ENCODE measurements around the gene PNLIPRP2.

PNLIPRP2 gene

DNA sequence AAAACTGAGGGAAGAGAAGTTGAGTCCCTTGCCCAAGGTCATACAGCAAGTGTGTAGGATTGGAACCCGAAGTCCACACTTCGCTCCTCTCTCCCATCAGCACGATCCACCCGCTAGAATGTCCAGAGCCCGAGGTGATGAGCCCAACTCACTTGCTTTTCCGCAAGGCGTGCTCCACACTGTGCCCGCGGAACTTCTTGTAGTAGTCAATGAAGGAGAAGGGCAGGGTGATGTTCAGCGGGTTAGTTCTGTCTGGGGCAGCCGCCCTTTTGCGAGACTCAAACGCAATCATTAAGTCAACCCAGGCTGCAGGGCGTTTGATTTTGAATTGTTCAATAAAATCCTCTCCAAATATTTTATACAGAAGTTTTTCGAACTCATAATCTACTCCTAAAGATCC lies 58.6 kb downstream of the PNLIPRP2 start:
- no peak overlapping the region for H3K9ac ChIP-seq (ENCODE audit: low read length)
- H2BK120ac ChIP-seq (ENCODE audit: low read depth, low read length), result no peak overlapping the region
- H3K4me2 ChIP-seq (ENCODE audit: low read length, poor library complexity, severe bottlenecking), result no peak overlapping the region
- H4K91ac ChIP-seq (ENCODE audit: low read length), result no peak overlapping the region
- no peak for DNase-seq
- peaks cover 17% of the 10 kb centered on the region for H3K79me1 ChIP-seq (replicated peaks; ENCODE audit: low read length, poor library complexity, severe bottlenecking)
- H3K14ac ChIP-seq (ENCODE audit: low read length in 2 of 2), result no peak overlapping the region
- WGBS, result 95% methylated on average over 15 of the region's 15 CpGs
- H3K27ac ChIP-seq (ENCODE audit: low read length, poor library complexity, severe bottlenecking), result no peak overlapping the region
- H3K4me1 ChIP-seq (ENCODE audit: control insufficient read depth, insufficient read depth, low read depth, low read length), result peaks cover 15% of the 10 kb centered on the region
- H3K23ac ChIP-seq (ENCODE audit: low read length in 2 of 2), result no peak overlapping the region
- H2BK12ac ChIP-seq (ENCODE audit: low read length in 2 of 2), result no peak overlapping the region
- H3K4me3 ChIP-seq (ENCODE audit: insufficient read depth in 1 of 2, low read depth in 1 of 2, low read length in 2 of 2), result no peak overlapping the region
- H2AK5ac ChIP-seq (ENCODE audit: low read length, severe bottlenecking), result no peak overlapping the region
- no peak overlapping the region for H3K18ac ChIP-seq (ENCODE audit: low read depth in 1 of 2, low read length in 2 of 2)
- H2AFZ ChIP-seq (ENCODE audit: low read depth, low read length), result no peak overlapping the region
- peaks cover 67 to 68% of the 10 kb centered on the region in 2 experiments for H3K36me3 ChIP-seq (ENCODE audit: control insufficient read depth in 1 of 2, insufficient read depth in 2 of 2, low read depth in 1 of 2, low read length in 2 of 2)
- H3K9me3 ChIP-seq (ENCODE audit: control insufficient read depth, low read length), result no peaks in the 10 kb centered on the region
- no peak overlapping the region for H2BK15ac ChIP-seq (ENCODE audit: low read depth, poor library complexity, severe bottlenecking)
- H2BK5ac ChIP-seq (ENCODE audit: low read depth, low read length, poor library complexity, severe bottlenecking), result no peak overlapping the region
- no peaks in the 10 kb centered on the region for H3K27me3 ChIP-seq (ENCODE audit: control insufficient read depth in 1 of 2, insufficient read depth in 1 of 2, low read length in 2 of 2)
- no peak overlapping the region for H3K4ac ChIP-seq (ENCODE audit: low read depth in 1 of 2, low read length in 2 of 2)
- no peak overlapping the region for H4K8ac ChIP-seq (ENCODE audit: low read length)

GRCh38 chr10:116683166-116683565 lies 62.4 kb downstream of the PNLIPRP2 start:
- H3K4me3 ChIP-seq (ENCODE audit: insufficient read depth in 1 of 2, low read depth in 1 of 2, low read length in 2 of 2), result no peak overlapping the region
- H3K23ac ChIP-seq (ENCODE audit: low read length in 2 of 2), result no peak overlapping the region
- H2BK5ac ChIP-seq (ENCODE audit: low read depth, low read length, poor library complexity, severe bottlenecking), result no peak overlapping the region
- H2BK12ac ChIP-seq (ENCODE audit: low read length in 2 of 2), result no peak overlapping the region
- no peak overlapping the region for H2BK15ac ChIP-seq (ENCODE audit: low read depth, poor library complexity, severe bottlenecking)
- peaks cover 39 to 68% of the 10 kb centered on the region in 2 experiments for H3K36me3 ChIP-seq (ENCODE audit: control insufficient read depth in 1 of 2, insufficient read depth in 2 of 2, low read depth in 1 of 2, low read length in 2 of 2)
- no peak overlapping the region for H2AFZ ChIP-seq (ENCODE audit: low read depth, low read length)
- 87% methylated on average over 8 of the region's 9 CpGs for WGBS
- peaks cover 18% of the 10 kb centered on the region for H3K4me1 ChIP-seq (ENCODE audit: control insufficient read depth, insufficient read depth, low read depth, low read length)
- peaks cover 30% of the 10 kb centered on the region for H3K79me1 ChIP-seq (replicated peaks; ENCODE audit: low read length, poor library complexity, severe bottlenecking)
- H3K9me3 ChIP-seq (ENCODE audit: control insufficient read depth, low read length), result no peaks in the 10 kb centered on the region
- no peak overlapping the region for H3K9ac ChIP-seq (ENCODE audit: low read length)
- no peak overlapping the region for H4K8ac ChIP-seq (ENCODE audit: low read length)
- H3K4ac ChIP-seq (ENCODE audit: low read depth in 1 of 2, low read length in 2 of 2), result no peak overlapping the region
- H3K4me2 ChIP-seq (ENCODE audit: low read length, poor library complexity, severe bottlenecking), result no peak overlapping the region
- DNase-seq, result no peak
- H3K27me3 ChIP-seq (ENCODE audit: control insufficient read depth in 1 of 2, insufficient read depth in 1 of 2, low read length in 2 of 2), result no peaks in the 10 kb centered on the region
- no peak overlapping the region for H3K14ac ChIP-seq (ENCODE audit: low read length in 2 of 2)
- H3K27ac ChIP-seq (ENCODE audit: low read length, poor library complexity, severe bottlenecking), result no peak overlapping the region
- no peak overlapping the region for H3K18ac ChIP-seq (ENCODE audit: low read depth in 1 of 2, low read length in 2 of 2)
- no peak overlapping the region for H2AK5ac ChIP-seq (ENCODE audit: low read length, severe bottlenecking)
- no peak overlapping the region for H2BK120ac ChIP-seq (ENCODE audit: low read depth, low read length)
- no peak overlapping the region for H4K91ac ChIP-seq (ENCODE audit: low read length)

GRCh38 chr10:116683821-116684220 lies 63.1 kb downstream of the PNLIPRP2 start:
- no peak for DNase-seq
- H2BK5ac ChIP-seq (ENCODE audit: low read depth, low read length, poor library complexity, severe bottlenecking), result no peak overlapping the region
- no peak overlapping the region for H2BK120ac ChIP-seq (ENCODE audit: low read depth, low read length)
- no peak overlapping the region for H2AFZ ChIP-seq (ENCODE audit: low read depth, low read length)
- 92% methylated on average over 11 of the region's 11 CpGs for WGBS
- H4K91ac ChIP-seq (ENCODE audit: low read length), result no peak overlapping the region
- peaks cover 38 to 68% of the 10 kb centered on the region in 2 experiments for H3K36me3 ChIP-seq (ENCODE audit: control insufficient read depth in 1 of 2, insufficient read depth in 2 of 2, low read depth in 1 of 2, low read length in 2 of 2)
- H3K79me1 ChIP-seq (replicated peaks; ENCODE audit: low read length, poor library complexity, severe bottlenecking), result peaks cover 30% of the 10 kb centered on the region
- H3K27ac ChIP-seq (ENCODE audit: low read length, poor library complexity, severe bottlenecking), result no peak overlapping the region
- no peak overlapping the region for H3K23ac ChIP-seq (ENCODE audit: low read length in 2 of 2)
- H3K4me3 ChIP-seq (ENCODE audit: insufficient read depth in 1 of 2, low read depth in 1 of 2, low read length in 2 of 2), result no peak overlapping the region
- no peak overlapping the region for H3K4ac ChIP-seq (ENCODE audit: low read depth in 1 of 2, low read length in 2 of 2)
- H3K14ac ChIP-seq (ENCODE audit: low read length in 2 of 2), result no peak overlapping the region
- no peak overlapping the region for H2BK15ac ChIP-seq (ENCODE audit: low read depth, poor library complexity, severe bottlenecking)
- no peaks in the 10 kb centered on the region for H3K27me3 ChIP-seq (ENCODE audit: control insufficient read depth in 1 of 2, insufficient read depth in 1 of 2, low read length in 2 of 2)
- no peak overlapping the region for H3K4me2 ChIP-seq (ENCODE audit: low read length, poor library complexity, severe bottlenecking)
- H3K4me1 ChIP-seq (ENCODE audit: control insufficient read depth, insufficient read depth, low read depth, low read length), result peaks cover 22% of the 10 kb centered on the region
- H3K9ac ChIP-seq (ENCODE audit: low read length), result no peak overlapping the region
- H3K18ac ChIP-seq (ENCODE audit: low read depth in 1 of 2, low read length in 2 of 2), result no peak overlapping the region
- H2BK12ac ChIP-seq (ENCODE audit: low read length in 2 of 2), result no peak overlapping the region
- H3K9me3 ChIP-seq (ENCODE audit: control insufficient read depth, low read length), result no peaks in the 10 kb centered on the region
- H2AK5ac ChIP-seq (ENCODE audit: low read length, severe bottlenecking), result no peak overlapping the region
- H4K8ac ChIP-seq (ENCODE audit: low read length), result no peak overlapping the region

DNA sequence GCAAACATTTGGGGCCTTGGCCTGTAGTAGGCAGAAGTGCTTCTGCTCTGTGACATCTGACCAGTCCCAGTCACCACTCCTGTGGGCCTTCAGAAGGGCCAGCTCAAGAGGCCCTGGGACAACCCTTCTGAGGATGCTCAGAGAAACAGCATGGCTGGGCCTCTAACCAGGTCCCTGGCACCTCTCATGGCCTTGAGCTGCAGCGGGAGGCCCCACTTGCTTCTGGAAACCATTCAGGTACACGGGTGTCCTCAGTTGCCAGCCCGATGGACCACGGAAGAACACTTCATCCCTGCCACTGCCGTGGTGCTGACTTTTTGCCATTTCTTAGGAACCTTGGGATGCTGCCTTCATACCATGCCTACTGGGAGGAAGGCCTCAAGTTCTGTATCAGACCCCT lies 64.0 kb downstream of the PNLIPRP2 start:
- H3K18ac ChIP-seq (ENCODE audit: low read depth in 1 of 2, low read length in 2 of 2), result no peak overlapping the region
- H3K9ac ChIP-seq (ENCODE audit: low read length), result no peak overlapping the region
- H3K9me3 ChIP-seq (ENCODE audit: control insufficient read depth, low read length), result no peaks in the 10 kb centered on the region
- DNase-seq, result no peak
- H3K27ac ChIP-seq (ENCODE audit: low read length, poor library complexity, severe bottlenecking), result no peak overlapping the region
- no peak overlapping the region for H3K4me2 ChIP-seq (ENCODE audit: low read length, poor library complexity, severe bottlenecking)
- peak overlapping the region; percentile 27 for H2AK5ac ChIP-seq (ENCODE audit: low read length, severe bottlenecking)
- no peak overlapping the region for H3K23ac ChIP-seq (ENCODE audit: low read length in 2 of 2)
- no peak overlapping the region for H2BK12ac ChIP-seq (ENCODE audit: low read length in 2 of 2)
- H2BK15ac ChIP-seq (ENCODE audit: low read depth, poor library complexity, severe bottlenecking), result no peak overlapping the region
- H4K91ac ChIP-seq (ENCODE audit: low read length), result no peak overlapping the region
- no peak overlapping the region for H2BK5ac ChIP-seq (ENCODE audit: low read depth, low read length, poor library complexity, severe bottlenecking)
- H3K27me3 ChIP-seq (ENCODE audit: control insufficient read depth in 1 of 2, insufficient read depth in 1 of 2, low read length in 2 of 2), result no peaks in the 10 kb centered on the region
- H3K36me3 ChIP-seq (ENCODE audit: control insufficient read depth in 1 of 2, insufficient read depth in 2 of 2, low read depth in 1 of 2, low read length in 2 of 2), result peaks cover 28 to 73% of the 10 kb centered on the region in 2 experiments
- H3K4me1 ChIP-seq (ENCODE audit: control insufficient read depth, insufficient read depth, low read depth, low read length), result peaks cover 27% of the 10 kb centered on the region
- no peak overlapping the region for H2AFZ ChIP-seq (ENCODE audit: low read depth, low read length)
- no peak overlapping the region for H4K8ac ChIP-seq (ENCODE audit: low read length)
- no peak overlapping the region for H3K4me3 ChIP-seq (ENCODE audit: insufficient read depth in 1 of 2, low read depth in 1 of 2, low read length in 2 of 2)
- H3K79me1 ChIP-seq (replicated peaks; ENCODE audit: low read length, poor library complexity, severe bottlenecking), result peaks cover 35% of the 10 kb centered on the region
- no peak overlapping the region for H3K4ac ChIP-seq (ENCODE audit: low read depth in 1 of 2, low read length in 2 of 2)
- H2BK120ac ChIP-seq (ENCODE audit: low read depth, low read length), result no peak overlapping the region
- whole genome bisulfite sequencing, result 94% methylated on average over 5 of the region's 5 CpGs
- no peak overlapping the region for H3K14ac ChIP-seq (ENCODE audit: low read length in 2 of 2)
